Astrocyte of the spinal cord (primary cell): Measurements from ENCODE around the gene MCU.
A peak's percentile ranks its signal among the peaks of the same experiment; 100 is the strongest.

Source experiments
- DNase-seq: peaks from one replicate; pipeline ENCODE4 v3.0.0; 2011; ENCODE audit warnings: low read depth, low spot score
- H3K4me3 ChIP-seq: 2 replicates; pipeline ENCODE4 v1.5.1; 2011; ENCODE audit warnings: low read depth, mild to moderate bottlenecking, low read length, moderate library complexity
- in situ Hi-C: cut with HindIII; loops from 2 replicates; pipeline ENCODE4 v1.10.0; 2017; ENCODE audit warnings: low sequenced_read_pairs
- TF ChIP-seq, protein P1 (sequence below): IDR thresholded peaks from 2 replicates; pipeline ENCODE4 v1.5.1; 2012; ENCODE audit warnings: low read depth, mild to moderate bottlenecking, low read length, inconsistent platforms

The MCU gene

GRCh38 chr10:72814099-72814790 lies 122.3 kb downstream of the MCU start:
- TF ChIP-seq, protein P1, sequence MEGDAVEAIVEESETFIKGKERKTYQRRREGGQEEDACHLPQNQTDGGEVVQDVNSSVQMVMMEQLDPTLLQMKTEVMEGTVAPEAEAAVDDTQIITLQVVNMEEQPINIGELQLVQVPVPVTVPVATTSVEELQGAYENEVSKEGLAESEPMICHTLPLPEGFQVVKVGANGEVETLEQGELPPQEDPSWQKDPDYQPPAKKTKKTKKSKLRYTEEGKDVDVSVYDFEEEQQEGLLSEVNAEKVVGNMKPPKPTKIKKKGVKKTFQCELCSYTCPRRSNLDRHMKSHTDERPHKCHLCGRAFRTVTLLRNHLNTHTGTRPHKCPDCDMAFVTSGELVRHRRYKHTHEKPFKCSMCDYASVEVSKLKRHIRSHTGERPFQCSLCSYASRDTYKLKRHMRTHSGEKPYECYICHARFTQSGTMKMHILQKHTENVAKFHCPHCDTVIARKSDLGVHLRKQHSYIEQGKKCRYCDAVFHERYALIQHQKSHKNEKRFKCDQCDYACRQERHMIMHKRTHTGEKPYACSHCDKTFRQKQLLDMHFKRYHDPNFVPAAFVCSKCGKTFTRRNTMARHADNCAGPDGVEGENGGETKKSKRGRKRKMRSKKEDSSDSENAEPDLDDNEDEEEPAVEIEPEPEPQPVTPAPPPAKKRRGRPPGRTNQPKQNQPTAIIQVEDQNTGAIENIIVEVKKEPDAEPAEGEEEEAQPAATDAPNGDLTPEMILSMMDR = no peak
- in situ Hi-C loops = no loop called here
- no peak overlapping the region for H3K4me3 ChIP-seq
- peak; percentile 44 for DNase-seq

DNA sequence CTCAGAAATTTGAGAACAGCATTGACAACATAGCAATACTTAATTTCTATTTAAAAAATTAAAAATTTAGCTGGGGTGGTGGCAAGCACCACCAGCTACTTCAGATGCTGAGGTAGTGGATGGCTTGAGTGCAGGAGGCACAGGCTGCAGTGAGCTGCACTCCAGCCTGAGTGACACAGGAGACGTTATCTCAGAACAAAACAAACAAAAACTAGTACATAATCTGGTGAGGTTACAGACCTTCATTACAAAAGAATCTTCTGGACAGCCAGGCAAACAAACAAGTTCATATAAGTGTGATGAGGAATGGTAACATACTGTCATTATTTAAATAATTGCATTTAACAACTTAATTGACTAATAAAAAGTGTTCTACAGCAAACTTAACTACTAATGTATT lies 124.6 kb downstream of the MCU start:
- no peak for DNase-seq
- in situ Hi-C loops = no loop called here
- no peak overlapping the region for H3K4me3 ChIP-seq
- TF ChIP-seq, protein P1 = no peak

DNA sequence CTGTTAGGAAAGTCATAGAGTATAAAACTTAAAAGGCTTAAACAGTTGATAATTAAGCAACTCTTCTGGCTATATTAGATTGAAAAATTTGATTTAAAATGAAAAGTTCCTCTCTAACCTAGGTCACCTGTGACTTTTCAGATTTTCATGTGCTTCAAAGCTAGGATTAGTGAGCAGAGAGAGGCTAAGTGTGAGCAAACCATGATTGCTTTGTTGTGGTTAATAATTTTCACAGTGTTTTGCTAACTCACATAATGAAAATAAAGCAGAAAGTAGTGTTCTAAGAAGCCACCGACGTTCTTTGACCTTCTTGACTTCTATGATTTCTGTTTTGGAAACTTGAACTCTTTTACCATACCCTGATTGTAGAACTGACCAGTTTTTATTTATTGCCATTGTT lies 126.1 kb downstream of the MCU start:
- in situ Hi-C loops = no loop called here
- H3K4me3 ChIP-seq = no peak overlapping the region
- TF ChIP-seq, protein P1 = no peak
- DNase-seq = no peak

DNA sequence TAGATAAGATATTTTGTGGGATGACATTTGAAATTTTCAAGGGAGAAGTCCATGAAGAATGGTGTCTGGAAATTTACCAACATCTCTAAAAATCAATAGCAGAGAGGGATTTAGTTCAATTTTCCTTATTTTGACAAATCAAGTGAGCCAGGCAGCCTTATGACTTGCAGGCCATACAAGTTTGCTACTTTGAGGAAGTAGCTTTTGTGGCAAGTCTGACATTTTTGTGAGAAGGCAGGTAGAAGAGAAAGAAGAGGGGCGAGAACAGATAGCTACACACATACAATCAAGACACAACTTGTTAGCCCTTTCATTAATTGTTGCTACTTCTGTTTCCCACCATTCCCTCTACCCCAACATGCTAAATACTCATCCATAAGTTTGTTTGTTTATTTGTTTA lies 127.1 kb downstream of the MCU start:
- no peak overlapping the region for H3K4me3 ChIP-seq
- no peak for DNase-seq
- TF ChIP-seq, protein P1 = no peak
- in situ Hi-C loops = no loop called here

- TF ChIP-seq, protein P1 = no peak
- no peak overlapping the region for H3K4me3 ChIP-seq
- in situ Hi-C loops = no loop called here
- peak; percentile 61 for DNase-seq
Observed at GRCh38 chr10:72821606-72822005, 129.7 kb downstream of the MCU start.

DNA sequence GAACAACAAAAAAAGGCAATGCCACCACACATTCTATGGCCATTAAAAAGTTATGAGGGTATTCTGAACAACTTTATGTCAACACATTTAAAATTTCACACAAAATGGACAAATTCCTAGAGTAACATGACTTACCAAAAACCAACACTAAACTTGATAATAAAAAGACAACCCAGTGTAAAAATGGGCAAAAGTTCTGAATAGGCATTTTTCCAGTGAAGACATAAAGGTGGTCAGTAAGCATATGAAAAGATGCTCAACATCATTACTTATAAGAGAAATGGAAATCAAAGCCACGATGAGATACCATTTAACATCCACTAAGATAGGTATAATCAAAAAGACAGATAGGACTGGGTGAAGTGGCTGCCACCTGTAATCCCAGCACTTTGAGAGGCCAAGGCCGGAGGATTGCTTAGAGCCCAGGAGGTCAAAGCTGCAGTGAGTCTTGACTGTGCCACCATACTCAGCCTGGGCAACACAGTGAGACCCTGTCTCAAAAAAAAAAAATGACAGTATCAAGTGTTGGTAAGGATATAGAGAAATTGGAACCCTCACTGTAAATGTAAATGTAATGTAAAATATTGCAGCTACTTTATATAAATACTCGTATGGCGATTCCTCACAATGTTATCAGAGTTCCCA lies 130.5 kb downstream of the MCU start:
- no peak overlapping the region for H3K4me3 ChIP-seq
- TF ChIP-seq, protein P1 = no peak
- DNase-seq = no peak
- in situ Hi-C loops = no loop called here
